HG02588 (cell line): ENCODE results near the gene STAM.

Experiments used
- ATAC-seq: cut with Tn5 transposase; IDR thresholded peaks from one replicate; pipeline ENCODE4 v1.9.1; 2021; ENCODE audit warnings: mild to moderate bottlenecking, moderate library complexity; ENCODE audit not compliant: unreplicated experiment

Gene STAM

DNA sequence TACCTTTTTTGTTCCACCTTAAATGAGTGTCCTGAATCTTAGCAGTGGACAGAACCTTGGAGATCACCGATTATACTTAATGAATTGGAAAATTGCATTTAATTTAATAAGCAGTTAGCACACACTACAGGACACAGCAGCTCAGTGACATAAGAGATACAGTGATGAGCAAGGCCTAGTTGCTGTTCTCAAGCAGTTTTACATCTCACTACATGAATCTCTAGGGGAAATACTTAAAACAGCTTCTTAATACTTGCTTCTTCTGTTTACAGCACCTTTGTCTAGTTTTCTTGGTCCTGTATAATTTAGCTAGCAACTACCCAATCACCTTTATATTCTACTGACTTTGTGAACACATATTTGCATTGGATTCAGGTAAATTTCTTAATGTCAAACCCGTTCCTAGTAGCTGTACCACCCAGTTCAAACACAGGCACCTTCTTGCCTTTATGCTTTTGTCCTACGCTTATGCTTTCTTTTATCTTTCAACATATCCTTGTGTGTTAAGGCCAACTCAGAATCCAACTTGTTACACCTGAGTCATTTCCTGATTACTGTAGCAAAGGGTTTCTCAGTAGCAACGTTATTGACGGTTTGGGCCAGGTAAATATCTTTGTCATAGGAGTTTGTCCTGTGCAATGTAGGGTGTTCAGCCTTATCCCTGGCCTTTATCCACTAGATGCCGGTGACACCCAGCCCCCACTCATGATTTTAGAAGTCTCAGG, 1.8 kb downstream of the STAM start:
- no peak for ATAC-seq

DNA sequence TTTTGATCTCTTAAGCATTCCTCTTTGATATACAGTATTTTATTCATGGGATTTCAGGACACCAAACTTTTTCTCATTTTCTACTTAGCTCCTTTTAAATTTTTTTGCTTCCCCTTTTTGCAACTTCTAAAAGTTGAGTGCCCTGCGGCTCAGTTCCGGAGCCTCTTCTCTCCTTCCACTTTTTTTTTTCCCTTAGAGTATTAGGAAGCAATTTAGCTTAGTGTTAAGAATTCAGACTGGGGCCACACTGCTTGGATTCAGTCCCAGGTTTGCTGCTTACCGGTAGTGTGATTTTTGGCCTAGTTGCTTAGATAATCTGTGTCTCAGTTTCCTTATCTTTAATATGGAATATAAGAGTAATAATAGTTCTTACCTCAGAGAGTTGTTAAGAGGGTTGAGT, 3.4 kb downstream of the STAM start:
- no peak for ATAC-seq

DNA sequence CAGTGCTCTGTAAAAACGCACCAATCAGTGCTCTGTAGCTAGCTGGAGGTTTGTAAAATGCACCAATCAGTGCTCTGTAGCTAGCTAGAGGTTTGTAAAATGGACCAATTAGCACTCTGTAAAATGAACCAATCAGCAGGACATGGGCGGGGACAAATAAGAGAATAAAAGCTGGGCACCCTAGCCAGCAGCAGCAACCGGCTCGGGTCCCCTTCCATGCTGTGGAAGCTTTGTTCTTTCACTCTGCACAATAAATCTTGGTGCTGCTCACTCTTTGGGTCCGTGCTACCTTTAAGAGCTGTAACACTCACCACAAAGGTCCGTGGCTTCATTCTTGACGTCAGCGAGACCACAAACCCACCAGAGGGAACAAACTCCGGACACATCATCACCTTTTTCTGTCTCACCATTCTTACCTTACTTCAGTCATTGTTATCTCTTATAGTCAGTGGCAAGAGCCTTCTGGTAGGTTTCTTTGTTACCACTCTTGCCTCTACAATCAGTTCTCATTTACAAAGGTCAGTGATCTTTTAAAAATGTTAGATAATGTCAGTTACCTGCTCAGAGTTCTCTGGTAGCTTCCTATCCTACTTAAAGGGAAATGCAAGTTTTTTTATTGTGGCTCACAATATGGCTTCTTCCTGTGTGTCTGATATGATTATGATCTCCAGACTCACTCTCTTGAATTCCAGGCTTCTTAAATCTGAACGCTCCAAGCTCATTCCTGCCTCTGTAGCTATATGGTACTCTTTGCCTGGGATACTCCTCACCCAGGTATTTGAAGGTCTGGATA, 4.5 kb downstream of the STAM start:
- ATAC-seq = no peak

DNA sequence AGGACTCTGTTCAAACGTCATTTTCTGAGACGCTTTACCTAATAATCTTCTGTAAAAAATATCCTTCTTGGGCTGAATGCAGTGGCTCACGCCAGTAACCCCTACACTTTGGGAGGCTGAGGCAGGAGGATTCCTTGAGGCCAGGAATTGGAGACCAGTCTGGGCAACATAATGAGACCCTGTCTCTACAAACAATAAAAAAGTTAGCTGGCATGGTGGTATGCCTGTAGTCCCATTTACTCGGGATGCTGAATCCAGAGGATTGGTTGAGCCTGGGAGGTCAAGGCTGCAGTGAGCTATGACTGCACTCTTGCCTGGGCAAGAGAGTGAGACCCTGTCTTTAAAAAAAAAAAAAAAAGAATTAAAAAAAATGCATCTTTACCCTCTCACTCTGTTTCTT, 5.1 kb downstream of the STAM start:
- ATAC-seq = no peak

DNA sequence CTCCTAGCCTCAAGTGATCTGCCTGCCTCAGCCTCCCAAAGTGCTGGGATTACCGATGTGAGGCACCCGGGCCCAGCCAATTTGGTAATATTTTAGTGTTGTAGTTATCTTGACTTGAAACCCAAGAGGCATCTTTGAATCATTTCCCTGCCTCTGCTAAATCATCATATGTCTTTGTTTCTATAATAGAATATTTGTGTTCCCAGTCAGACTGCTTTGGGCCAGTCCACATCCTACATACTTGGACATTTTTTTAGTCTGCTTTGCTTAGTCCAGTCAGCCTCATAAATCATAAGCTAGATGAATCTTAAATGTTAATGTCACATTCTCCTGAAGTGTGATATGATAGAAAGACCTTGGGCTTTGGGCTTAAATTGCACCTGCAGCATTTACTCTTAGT, 5.9 kb downstream of the STAM start:
- ATAC-seq = no peak

DNA sequence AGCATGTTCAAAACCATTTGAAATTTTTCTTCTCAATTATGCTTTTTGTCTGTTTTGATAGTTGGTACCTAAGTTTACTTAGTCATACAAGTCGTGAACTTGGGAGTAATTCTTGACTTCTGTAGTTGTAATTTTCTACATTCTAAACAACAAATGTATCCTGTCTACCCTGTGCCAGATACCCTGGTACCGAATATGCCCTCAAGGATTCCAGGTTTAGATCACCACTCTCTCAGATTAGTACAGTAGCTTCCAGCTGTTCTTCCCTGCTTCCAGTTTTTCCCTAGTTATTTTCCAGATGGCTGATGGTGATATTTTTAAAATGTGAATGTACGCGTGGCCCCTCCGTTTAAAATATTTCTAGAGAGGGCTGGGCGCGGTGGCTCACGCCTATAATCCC, 6.5 kb downstream of the STAM start:
- no peak for ATAC-seq

DNA sequence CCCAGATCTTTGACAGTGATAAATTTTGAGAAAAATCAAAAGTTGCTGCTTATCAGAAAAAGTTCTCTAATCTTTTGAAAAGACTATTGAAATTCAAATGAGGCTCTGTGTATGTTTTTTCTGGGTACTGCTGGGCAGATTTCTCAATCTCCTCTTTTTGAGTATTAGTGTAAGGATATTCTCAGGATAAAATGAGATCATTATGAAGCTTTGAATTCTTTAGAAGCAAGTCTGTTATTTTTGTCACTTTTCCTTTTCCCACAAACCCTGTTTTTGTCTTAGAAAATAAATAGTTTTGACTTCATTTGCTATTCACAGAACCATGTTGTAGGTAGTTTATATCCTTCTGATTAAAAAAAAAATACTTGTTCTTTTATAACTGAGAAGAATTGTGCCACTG, 7.9 kb downstream of the STAM start:
- ATAC-seq = no peak

DNA sequence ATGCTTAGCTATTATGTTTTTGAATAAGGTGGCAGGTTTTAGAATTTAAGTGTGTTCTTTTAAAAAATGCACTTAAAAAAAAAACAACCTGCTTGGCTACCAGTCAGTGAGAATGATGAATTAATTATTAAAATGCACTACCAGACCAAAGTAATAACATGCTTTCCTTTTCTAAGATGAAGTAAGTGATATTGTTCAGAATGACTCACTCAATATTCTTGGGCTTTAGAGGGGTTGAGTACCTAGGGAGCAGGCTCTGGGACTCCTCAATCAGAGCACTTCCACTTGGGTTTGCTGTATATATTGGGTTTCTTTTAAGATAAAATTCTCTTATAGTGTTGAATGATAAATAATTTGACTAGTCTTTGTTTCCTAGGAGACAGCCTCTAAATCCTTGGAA, 8.6 kb downstream of the STAM start:
- no peak for ATAC-seq

DNA sequence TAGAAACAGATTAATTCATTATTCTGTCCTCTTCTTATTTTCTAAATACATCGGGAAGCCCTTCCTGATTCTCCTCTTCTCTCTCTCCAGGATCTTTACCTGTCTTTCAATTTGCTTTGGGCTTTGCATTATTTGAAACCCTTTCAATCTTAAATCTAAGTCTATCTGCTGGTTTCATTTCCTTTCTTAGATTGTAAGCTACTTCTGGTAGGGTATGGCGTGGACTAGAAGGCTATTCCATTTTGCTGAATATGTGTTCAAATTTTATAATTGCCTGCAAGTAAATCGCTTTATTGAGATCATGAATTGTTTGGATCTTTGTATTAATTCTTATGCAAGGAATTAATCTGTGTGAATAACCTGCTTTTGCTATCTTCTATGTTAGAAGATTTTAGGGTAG, 11.1 kb downstream of the STAM start:
- no peak for ATAC-seq

DNA sequence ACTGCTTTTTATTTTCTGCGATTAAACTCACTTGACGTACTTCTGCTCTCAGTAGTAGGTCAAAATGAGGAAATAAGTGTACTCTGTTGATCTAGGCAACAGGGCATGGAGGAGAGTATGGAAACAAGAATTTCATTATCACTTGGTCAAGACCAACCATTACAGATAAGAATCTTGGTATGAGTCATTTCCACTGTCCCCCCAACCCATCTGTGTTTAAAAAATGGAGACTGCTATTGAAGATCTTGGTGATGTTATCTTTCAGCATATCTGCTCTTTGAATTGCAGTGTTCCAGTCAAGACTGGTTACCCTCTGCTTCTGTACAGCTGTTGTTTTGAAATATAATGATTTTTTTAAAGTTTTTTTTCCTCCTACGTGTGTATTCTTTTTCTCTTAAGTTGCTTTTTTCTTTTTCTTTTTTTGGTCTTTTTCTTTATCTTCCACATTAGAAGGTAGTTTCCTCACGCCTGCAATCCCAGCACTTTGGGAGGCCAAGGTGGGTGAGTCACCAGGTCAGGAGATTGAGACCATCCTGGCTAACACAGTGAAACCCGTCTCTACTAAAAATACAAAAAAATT, 11.7 kb downstream of the STAM start:
- ATAC-seq = peak; percentile 83

DNA sequence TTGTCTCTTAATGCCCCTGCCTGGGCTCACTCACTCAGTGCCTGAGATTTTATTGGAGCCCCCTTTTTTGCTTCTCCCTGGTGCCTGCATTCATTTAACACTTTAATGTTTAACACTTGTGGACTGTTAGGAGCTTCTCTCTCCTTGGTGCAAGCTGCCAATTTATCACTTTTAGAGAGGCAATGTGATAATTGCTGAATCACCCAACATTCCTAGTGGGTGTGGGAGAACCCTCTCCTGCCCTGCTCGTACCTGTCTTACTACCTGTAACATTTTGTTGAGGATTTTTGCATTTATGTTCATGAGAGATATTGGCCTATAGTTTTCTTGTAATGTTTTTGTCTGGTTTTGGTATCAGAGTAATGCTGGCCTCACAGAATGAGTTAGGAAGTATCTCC, 13.2 kb downstream of the STAM start:
- no peak for ATAC-seq

DNA sequence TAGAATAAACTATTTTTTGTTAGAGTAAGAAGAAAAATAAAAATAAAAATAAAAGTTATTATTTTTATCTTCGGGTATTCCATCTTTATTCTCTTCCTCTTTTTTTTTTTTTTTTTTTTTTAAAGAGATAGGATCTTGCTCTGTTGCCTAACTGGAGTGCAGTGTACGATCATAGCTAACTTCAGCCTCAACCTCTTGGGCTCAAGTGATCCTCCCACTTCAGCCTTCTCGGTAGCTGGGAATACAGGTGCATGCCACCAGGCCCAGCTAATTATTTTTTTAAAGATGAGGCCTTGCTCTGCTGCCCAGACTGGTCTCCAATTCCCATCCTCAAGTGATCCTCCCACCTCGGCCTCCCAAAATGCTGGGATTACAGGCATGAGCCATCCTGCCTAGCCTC, 15.4 kb downstream of the STAM start:
- no peak for ATAC-seq

DNA sequence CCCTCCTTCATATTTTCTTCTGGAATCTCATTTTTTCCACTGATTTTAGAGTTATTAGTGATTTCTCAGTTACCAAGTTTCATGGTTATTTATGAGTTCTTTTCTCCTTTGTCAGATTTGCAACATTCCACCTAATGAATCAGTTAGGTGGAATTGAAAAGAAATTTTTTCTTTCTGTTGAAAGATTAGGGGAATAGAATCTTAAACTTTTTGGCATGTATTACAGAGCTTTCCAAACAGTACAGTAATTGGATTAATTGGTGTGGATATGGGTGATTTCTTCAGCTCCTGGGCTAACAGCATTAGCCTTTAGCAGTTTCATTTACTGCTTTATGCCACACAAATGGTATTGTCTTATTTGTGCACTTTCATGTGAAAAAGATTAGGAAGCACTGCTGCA, 17.0 kb downstream of the STAM start:
- ATAC-seq = no peak

DNA sequence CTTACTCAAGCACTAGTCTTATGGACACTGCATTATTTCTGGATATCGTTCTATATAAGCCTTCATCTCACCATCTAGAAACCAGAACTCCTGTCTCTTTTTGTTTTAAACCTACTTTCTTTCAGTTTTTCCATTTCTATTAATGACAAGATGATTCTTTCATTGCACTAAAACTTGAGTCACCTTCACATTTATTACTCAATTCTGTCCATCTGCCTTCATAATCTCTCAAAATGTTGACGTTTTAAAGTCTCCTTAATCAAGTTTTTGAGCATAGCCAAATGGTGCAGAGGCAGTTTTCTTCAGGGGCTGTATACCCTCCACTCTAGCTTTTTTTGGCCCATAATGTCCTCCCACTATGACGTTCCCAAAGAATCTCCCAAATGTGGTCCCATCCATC, 17.6 kb downstream of the STAM start:
- no peak for ATAC-seq

DNA sequence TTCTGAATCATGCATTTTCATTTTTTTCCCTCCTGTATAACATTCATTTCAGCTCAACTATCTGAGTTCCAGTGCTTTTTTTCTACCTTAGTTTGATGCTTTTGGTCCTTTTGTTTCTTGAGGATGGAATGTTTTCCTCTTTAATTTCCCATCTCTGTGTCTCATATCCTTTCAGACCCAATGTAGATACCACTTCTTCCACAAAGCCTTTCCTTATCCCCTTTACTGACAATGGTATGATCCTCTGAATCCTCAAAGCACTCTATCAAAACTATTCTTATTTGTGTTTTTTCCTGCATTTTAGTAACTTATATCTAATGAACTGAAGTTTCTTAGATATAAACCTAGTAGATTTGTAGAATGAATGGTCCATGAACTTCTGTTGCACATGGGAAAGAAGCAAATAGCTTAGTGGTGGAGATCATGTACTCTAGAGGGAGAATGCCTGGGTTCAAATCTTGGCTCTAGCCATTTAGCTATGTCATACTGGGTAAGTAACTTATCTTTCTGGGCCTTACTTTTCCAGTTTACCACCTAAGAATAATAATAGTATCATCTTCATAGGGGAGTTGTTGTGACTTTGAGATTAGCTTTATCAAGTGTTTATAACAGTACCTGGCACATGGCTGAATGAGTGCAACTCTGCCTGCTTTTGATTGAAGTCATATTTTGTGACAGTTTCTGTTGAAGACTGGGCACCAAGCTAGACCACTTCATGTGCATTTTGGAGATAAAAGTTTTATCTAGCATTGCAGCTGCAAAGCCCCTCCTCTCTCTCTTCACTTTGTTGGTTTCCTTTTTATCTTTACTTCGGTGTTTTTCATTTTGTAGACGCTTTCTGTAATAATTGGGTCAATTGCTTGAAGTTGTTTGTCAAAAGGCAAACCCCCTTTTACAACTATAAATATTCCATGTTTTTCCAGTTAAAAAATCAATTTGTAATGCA, 18.5 kb downstream of the STAM start:
- ATAC-seq = no peak

DNA sequence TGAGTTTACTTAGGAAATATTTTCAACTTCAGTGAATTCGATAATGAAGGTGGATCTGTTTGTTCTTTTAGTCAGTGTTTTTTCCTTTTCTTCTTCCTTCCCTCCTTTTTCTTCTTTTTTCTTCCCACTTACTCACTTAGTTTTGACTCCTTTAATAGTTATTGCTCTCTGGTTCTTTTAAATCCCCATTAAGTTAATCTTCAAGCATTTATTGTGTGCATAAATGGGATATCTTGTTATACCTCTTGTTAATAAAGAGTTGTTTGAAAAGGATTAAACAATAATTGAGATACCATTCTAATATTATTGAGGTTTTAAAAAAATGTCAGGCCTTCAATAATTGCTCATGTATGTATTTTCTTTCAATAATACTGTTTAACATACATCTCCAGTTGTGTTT, 19.5 kb downstream of the STAM start:
- no peak for ATAC-seq

DNA sequence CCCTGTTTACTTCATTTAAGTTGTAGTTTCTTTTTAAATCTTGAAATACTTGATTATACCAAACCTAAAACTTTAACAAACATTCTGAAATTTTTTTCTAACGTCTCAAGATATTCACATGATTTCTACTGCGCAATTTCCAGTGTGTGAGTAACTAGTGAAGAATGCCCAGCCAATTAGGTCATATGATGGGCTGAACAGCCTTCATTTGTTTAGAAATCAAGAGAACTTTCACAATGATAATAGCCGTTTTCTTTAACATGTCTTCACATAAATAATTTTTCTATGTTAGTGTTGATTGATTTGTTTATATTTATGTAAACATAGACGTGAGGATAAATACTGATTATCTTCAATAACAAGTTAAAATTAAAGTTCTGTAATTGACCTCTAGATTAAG, 21.8 kb downstream of the STAM start:
- ATAC-seq = no peak

DNA sequence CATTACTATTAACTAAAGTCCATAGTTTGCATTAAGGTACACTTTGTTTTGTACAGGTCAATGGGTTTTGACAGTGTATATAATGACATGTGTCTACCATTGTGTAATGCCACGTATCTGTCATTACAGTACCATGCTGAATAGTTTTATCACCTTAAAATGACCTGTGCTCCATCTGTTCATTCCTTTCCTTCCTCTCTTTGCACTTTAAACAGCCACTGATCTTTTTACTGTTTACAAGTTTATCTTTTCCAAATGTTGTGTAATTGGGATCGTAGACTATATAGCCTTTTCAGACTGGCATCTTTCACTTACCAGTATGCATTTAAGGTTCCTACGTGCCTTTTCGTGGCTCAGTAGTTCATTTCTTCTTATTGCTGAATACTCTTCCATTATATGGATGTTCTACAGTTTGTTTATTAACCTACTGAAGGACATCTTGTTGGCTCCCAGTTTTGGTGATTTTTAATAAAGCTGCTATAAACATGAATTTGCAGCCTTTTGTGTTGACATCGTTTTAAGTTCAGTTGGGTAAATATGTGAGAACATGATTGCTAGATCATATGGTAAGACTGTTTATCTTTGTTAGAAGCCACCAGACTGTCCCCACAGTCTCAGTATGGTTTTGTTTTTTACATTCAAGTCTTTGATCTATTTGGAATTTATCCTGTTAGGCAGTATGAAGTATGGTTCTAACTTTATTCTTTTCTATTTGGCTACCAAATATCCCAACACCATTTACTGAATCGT, 24.7 kb downstream of the STAM start:
- ATAC-seq = no peak

DNA sequence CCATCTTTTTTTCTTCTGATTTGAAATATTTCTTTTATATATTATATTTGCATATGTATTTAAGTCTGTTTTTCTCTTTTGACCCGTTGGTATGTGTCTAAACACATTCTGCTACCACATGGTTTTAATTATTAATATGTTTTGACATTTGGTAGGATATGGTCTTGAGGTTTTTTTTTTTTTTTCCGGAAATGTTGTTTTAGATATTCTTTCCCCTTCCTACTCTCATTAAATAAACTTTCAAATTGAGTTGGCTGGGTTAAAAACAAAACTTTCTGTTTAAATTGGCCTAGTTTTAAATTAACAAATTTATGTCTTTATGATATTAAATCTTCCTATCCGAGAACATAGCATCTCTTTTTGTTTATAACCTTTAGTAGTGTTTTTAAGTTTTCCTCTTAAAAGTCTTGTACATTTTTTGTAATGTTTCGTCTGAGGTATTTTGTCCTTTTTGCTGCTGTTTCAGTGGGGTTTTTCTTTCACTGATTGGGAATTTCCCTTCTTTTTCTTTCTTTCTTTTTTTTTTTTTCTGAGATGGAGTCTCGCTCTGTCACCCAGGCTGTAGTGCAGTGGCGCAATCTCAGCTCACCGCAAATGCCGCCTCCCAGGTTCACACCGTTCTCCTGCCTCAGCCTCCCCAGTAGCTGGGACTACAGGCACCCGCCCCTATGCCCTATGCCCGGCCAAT, 25.4 kb downstream of the STAM start:
- peak; percentile 70 for ATAC-seq

DNA sequence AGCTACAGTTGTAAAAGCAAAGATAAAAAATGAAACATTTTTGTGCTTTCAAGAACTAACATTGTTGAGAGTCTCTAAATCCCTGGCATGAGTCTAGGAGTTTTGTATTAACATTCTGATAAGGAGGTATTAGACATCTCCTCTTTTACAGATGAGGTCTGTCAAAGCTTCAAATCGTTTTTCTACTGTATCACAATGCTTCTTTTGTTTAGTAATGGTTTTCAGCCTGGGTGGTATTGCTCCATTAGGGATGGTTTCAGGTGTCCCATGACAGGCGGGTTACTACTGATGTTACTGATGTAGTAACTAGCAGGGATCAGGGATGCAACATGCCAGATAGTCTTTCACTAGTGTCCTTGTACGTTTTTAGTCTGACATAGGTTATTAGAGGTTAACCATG, 27.4 kb downstream of the STAM start:
- no peak for ATAC-seq
